GM19438 (cell line): ENCODE measurements around the gene SCP2D1.

Source experiments
- ATAC-seq: cut with Tn5 transposase; IDR thresholded peaks from one replicate; pipeline ENCODE4 v1.9.1; 2021; ENCODE audit warnings: low read depth; ENCODE audit not compliant: unreplicated experiment

The SCP2D1 gene

GRCh38 chr20:18858816-18859215 is 45.2 kb downstream of the SCP2D1 start:
- ATAC-seq: no peak
